ENCODE measurements around the gene VPS37B. TPM values are rescaled to one million over a fixed set of nuclear protein-coding genes. Genes with fewer than 3 reads are reported as not detected.
A peak's percentile ranks its signal among the peaks of the same experiment; 100 is the strongest.

The VPS37B gene
- total RNA-seq, 2 experiments from 2014 or later, result 17.8 to 18.4 TPM

DNA sequence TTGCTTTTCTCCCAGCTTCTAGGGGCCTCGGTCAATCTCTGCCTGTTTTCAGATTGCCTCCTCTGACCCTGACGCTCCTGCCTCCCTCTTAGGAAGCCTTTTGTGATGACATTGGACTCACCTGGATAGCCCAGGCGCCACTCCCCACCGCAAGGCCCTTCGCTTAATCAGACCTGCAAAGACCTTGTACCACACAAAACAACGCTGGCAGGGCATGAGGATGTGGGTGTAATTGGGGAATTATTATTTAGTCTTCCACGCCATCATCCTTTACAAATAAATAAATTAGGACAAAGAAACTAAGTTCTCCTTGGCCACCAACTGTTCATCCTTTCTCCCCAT is 7.7 kb upstream of the VPS37B start:
- Mint-ChIP-seq H3K27me3 (no peaks in the 10 kb centered on the region), H3K4me1 (ENCODE audit: low read depth) (peaks cover 27% of the 10 kb centered on the region), H3K36me3 (ENCODE audit: low read depth) (no peaks in the 10 kb centered on the region), H3K9me3 (no peaks in the 10 kb centered on the region), H3K4me3 (no peak overlapping the region), H3K27ac (no peak overlapping the region)
- ATAC-seq (no peak), DNase-seq (no peak)
- CTCF ChIA-PET, result interaction anchor here (1.3 kb wide), 1 partner anchor 22 kb away, joined by 3 read pairs; no protein-coding TSS in a partner anchor
- POLR2A ChIA-PET, result interaction anchor here (12.7 kb wide), 1 partner anchor 22 kb away, joined by 239 read pairs; no protein-coding TSS in a partner anchor
- no peak for TF ChIP-seq CTCF (IDR thresholded peaks at IDR 0.05)
- intact Hi-C loops (cut with micrococcal nuclease), result no loop called here

DNA sequence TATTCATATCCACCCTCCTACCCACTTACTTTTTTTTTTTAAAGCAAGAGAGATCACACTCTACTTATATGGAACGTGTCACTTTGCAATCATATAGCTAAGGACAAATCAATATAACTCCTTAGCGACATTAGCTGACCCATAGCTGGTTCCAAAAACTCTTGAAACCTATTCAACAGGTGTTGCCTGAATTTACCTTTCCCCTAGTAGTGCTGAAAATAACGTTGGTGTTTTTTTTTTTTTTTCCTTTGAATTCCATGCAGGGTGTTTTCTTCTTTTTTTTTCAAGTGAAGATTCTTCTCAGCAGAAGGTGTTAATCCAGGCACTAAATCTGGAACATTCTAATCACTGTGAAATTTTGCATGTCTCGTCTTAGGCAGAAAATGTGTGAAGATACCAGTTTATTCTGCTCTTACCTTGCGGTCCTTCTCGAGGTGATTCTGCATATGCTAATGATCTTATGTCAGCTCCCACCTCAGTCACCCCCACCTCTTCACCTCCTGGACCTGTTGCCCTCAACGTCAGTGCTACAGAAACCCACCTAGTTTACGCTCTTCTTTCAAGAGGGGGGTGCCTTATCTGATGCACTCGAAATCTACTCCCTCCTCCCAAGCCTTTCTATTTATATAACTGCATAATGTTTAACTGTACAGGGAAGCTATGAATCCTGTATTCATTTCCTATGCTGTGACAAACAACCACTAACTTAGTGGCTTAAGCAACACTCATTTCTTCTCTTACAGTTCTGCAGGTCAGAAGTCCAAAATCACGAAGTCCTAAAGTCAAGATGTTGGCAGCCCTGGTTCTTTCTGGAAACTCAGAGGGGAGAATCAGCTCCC is 7.1 kb upstream of the VPS37B start:
- Mint-ChIP-seq H3K4me3 (no peak overlapping the region), H3K36me3 (ENCODE audit: low read depth) (no peaks in the 10 kb centered on the region), H3K9me3 (no peaks in the 10 kb centered on the region), H3K27ac (no peak overlapping the region), H3K4me1 (ENCODE audit: low read depth) (peaks cover 33% of the 10 kb centered on the region), H3K27me3 (no peaks in the 10 kb centered on the region)
- TF ChIP-seq CTCF (IDR thresholded peaks at IDR 0.05), result no peak
- ChIA-PET POLR2A (interaction anchor here (12.7 kb wide), 1 partner anchor 22 kb away, joined by 239 read pairs; no protein-coding TSS in a partner anchor), CTCF (interaction anchor here (0.7 to 1.3 kb wide), 3 partner anchors 22 to 109 kb away, joined by 3 to 4 read pairs (median 3); no protein-coding TSS in a partner anchor)
- DNase-seq (no peak), ATAC-seq (no peak)
- intact Hi-C loops (cut with micrococcal nuclease), result no loop called here

DNA sequence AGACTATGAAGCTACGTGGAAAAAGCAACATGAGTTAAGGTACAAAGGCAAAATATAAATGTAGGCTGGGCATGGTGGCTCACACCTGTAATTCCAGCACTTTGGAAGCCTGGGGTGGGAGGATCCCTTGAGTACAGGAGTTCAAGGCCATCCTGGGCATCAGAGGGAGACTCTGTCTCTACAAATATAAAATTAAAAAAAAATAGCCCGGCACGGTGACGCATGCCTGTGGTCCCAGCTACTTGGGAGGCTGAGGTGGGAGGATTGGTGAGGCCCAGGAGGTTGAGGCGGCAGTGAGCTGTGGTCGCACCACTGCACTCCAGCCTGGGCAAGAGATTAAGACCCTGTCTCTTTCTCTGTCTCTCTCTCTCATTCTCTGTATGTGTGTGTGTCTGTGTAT is 4.0 kb upstream of the VPS37B start:
- Mint-ChIP-seq H3K27ac (peak overlapping the region; percentile 67), H3K4me1 (ENCODE audit: low read depth) (peaks cover 57% of the 10 kb centered on the region), H3K4me3 (no peak overlapping the region), H3K27me3 (peaks cover 3% of the 10 kb centered on the region), H3K36me3 (ENCODE audit: low read depth) (peaks cover 10% of the 10 kb centered on the region), H3K9me3 (peaks cover 6% of the 10 kb centered on the region)
- no peak for ATAC-seq
- no peak for DNase-seq
- POLR2A ChIA-PET, result interaction anchor here (12.7 kb wide), 1 partner anchor 19 kb away, joined by 239 read pairs; no protein-coding TSS in a partner anchor
- CTCF ChIA-PET, result interaction anchor here (0.9 to 7.2 kb wide), 5 partner anchors 9 to 338 kb away, joined by 3 to 70 read pairs (median 4); no protein-coding TSS in a partner anchor
- intact Hi-C loops (cut with micrococcal nuclease), result no loop called here
- no peak for TF ChIP-seq CTCF (IDR thresholded peaks at IDR 0.05)

DNA sequence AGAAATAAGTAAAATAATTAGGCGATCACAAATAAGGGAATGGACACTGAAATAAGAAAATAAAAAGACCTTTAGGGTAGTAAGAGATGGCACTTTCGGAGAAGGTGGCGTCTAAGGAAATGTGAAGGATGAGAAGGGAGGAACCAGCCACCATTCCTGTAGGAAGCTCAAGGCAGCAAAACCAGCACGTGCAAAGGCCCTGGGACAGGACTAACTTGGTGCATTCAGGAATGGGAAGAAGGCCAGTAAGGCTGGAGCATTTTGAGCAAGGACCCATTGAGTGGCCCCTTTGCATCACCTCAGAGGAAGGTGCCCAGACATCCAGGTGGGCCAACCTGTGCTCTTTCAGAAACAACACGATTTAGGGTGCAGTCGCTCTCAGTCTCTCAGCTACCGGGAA is 738 bp upstream of the VPS37B start:
- DNase-seq (no peak), ATAC-seq (no peak)
- peaks cover 18% of the 10 kb centered on the region for H3K36me3 Mint-ChIP-seq (ENCODE audit: low read depth)
- CTCF ChIA-PET, result interaction anchor here (3.0 to 7.2 kb wide), 2 partner anchors 8 to 15 kb away, joined by 19 to 70 read pairs; no protein-coding TSS in a partner anchor
- H3K9me3 Mint-ChIP-seq, result peaks cover 6% of the 10 kb centered on the region
- peak overlapping the region; percentile 91 for H3K27ac Mint-ChIP-seq
- peaks cover 3% of the 10 kb centered on the region for H3K27me3 Mint-ChIP-seq
- TF ChIP-seq CTCF (IDR thresholded peaks at IDR 0.05), result no peak
- intact Hi-C loops (cut with micrococcal nuclease), result no loop called here
- POLR2A ChIA-PET, result interaction anchor here (0.9 to 12.7 kb wide), 3 partner anchors 15 to 74 kb away, joined by 3 to 239 read pairs (median 3); no protein-coding TSS in a partner anchor
- peaks cover 83% of the 10 kb centered on the region for H3K4me1 Mint-ChIP-seq (ENCODE audit: low read depth)
- H3K4me3 Mint-ChIP-seq, result peak overlapping the region; percentile 96

DNA sequence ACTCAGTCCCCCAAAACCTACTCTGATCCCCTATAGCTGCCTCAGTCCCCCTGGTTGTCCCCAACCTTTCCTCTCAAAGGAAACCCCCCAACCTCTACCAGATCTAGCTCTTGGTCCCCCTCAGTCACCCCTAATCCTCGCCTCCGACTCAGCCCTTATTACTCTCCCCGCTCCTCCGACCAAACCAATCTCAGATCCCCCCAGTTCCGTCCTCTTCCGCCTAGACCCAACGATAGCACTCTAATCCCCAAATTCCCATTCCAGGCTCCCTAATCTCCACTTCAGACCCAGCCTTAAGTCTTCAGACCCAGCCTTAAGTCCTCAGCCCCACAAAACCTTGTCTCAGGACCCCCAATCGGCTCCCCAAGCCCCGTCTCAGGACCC is 612 bp downstream of the VPS37B start:
- ChIA-PET CTCF (interaction anchor here (0.9 to 7.2 kb wide), 3 partner anchors 14 to 102 kb away, joined by 3 to 70 read pairs (median 4); no protein-coding TSS in a partner anchor), POLR2A (interaction anchor here (0.7 to 12.7 kb wide), 5 partner anchors 14 to 579 kb away, joined by 3 to 239 read pairs (median 3); partner anchors contain the start of gene OGFOD2)
- Mint-ChIP-seq H3K36me3 (ENCODE audit: low read depth) (peaks cover 18% of the 10 kb centered on the region), H3K27me3 (peaks cover 3% of the 10 kb centered on the region), H3K27ac (peak overlapping the region; percentile 91), H3K9me3 (peaks cover 6% of the 10 kb centered on the region), H3K4me3 (peak overlapping the region; percentile 96), H3K4me1 (ENCODE audit: low read depth) (peaks cover 87% of the 10 kb centered on the region)
- DNase-seq (no peak), ATAC-seq (no peak)
- no peak for TF ChIP-seq CTCF (IDR thresholded peaks at IDR 0.05)
- intact Hi-C loops (cut with micrococcal nuclease), result no loop called here

All from activated CD8-positive, alpha-beta T cell treated with anti-CD3 and anti-CD28 coated beads for 36 hours (primary cell).